ENCODE measurements around the gene ADARB1.

The ADARB1 gene

GRCh38 chr21:45085700-45086099, 11.3 kb downstream of the ADARB1 start:
- H3K27ac ChIP-seq (ENCODE audit: low read depth in 2 of 2, low read length in 2 of 2), result no peak overlapping the region
- H3K4me3 ChIP-seq (ENCODE audit: low read length in 2 of 2), result no peak overlapping the region
- no peaks in the 10 kb centered on the region for H3K27me3 ChIP-seq (ENCODE audit: control insufficient read depth in 2 of 2, insufficient read depth in 2 of 2, low read length in 2 of 2)
- no peak overlapping the region for H3K9ac ChIP-seq (ENCODE audit: low read depth in 1 of 2, low read length in 2 of 2)
- no peaks in the 10 kb centered on the region for H3K4me1 ChIP-seq (ENCODE audit: control insufficient read depth in 2 of 2, insufficient read depth in 2 of 2, low read length in 2 of 2)
- H3K36me3 ChIP-seq (ENCODE audit: control insufficient read depth in 2 of 2, insufficient read depth in 2 of 2, low read length in 2 of 2), result no peaks in the 10 kb centered on the region
- no peaks in the 10 kb centered on the region for H3K9me3 ChIP-seq (ENCODE audit: control insufficient read depth in 2 of 2, low read length in 2 of 2)

- Histone ChIP-seq H3K4me1 (ENCODE audit: control insufficient read depth in 2 of 2, insufficient read depth in 2 of 2, low read length in 2 of 2) (no peaks in the 10 kb centered on the region), H3K27ac (ENCODE audit: low read depth in 2 of 2, low read length in 2 of 2) (no peak overlapping the region)
These were observed 12.1 kb downstream of the ADARB1 start for GRCh38 chr21:45086337-45086958.

GRCh38 chr21:45087022-45087823, 12.8 kb downstream of the ADARB1 start:
- Histone ChIP-seq H3K9ac (ENCODE audit: low read depth in 1 of 2, low read length in 2 of 2) (no peak overlapping the region), H3K27me3 (ENCODE audit: control insufficient read depth in 2 of 2, insufficient read depth in 2 of 2, low read length in 2 of 2) (no peaks in the 10 kb centered on the region), H3K4me3 (ENCODE audit: low read length in 2 of 2) (no peak overlapping the region), H3K36me3 (ENCODE audit: control insufficient read depth in 2 of 2, insufficient read depth in 2 of 2, low read length in 2 of 2) (no peaks in the 10 kb centered on the region), H3K9me3 (ENCODE audit: control insufficient read depth in 2 of 2, low read length in 2 of 2) (no peaks in the 10 kb centered on the region), H3K27ac (ENCODE audit: low read depth in 2 of 2, low read length in 2 of 2) (no peak overlapping the region), H3K4me1 (ENCODE audit: control insufficient read depth in 2 of 2, insufficient read depth in 2 of 2, low read length in 2 of 2) (no peaks in the 10 kb centered on the region)

More at GRCh38 chr21:45086337-45086958, 12.1 kb downstream of the ADARB1 start:
- Histone ChIP-seq H3K36me3 (ENCODE audit: control insufficient read depth in 2 of 2, insufficient read depth in 2 of 2, low read length in 2 of 2) (no peaks in the 10 kb centered on the region), H3K4me3 (ENCODE audit: low read length in 2 of 2) (no peak overlapping the region), H3K9me3 (ENCODE audit: control insufficient read depth in 2 of 2, low read length in 2 of 2) (no peaks in the 10 kb centered on the region), H3K27me3 (ENCODE audit: control insufficient read depth in 2 of 2, insufficient read depth in 2 of 2, low read length in 2 of 2) (no peaks in the 10 kb centered on the region), H3K9ac (ENCODE audit: low read depth in 1 of 2, low read length in 2 of 2) (no peak overlapping the region)

- H3K9me3 ChIP-seq (ENCODE audit: control insufficient read depth in 2 of 2, low read length in 2 of 2), result no peaks in the 10 kb centered on the region
- no peak overlapping the region for H3K4me3 ChIP-seq (ENCODE audit: low read length in 2 of 2)
- peaks cover 0 to 3% of the 10 kb centered on the region in 2 donors for H3K4me1 ChIP-seq (ENCODE audit: control insufficient read depth in 2 of 2, insufficient read depth in 2 of 2, low read length in 2 of 2)
- H3K36me3 ChIP-seq (ENCODE audit: control insufficient read depth in 2 of 2, insufficient read depth in 2 of 2, low read length in 2 of 2), result no peaks in the 10 kb centered on the region
- H3K9ac ChIP-seq (ENCODE audit: low read depth in 1 of 2, low read length in 2 of 2), result no peak overlapping the region
- H3K27ac ChIP-seq (ENCODE audit: low read depth in 2 of 2, low read length in 2 of 2), result no peak overlapping the region
- H3K27me3 ChIP-seq (ENCODE audit: control insufficient read depth in 2 of 2, insufficient read depth in 2 of 2, low read length in 2 of 2), result no peaks in the 10 kb centered on the region
These were observed 13.7 kb downstream of the ADARB1 start for GRCh38 chr21:45088116-45088515.

- H3K4me3 ChIP-seq (ENCODE audit: low read length in 2 of 2), result no peak overlapping the region
- no peaks in the 10 kb centered on the region for H3K9me3 ChIP-seq (ENCODE audit: control insufficient read depth in 2 of 2, low read length in 2 of 2)
- no peak overlapping the region for H3K27ac ChIP-seq (ENCODE audit: low read depth in 2 of 2, low read length in 2 of 2)
- no peaks in the 10 kb centered on the region for H3K36me3 ChIP-seq (ENCODE audit: control insufficient read depth in 2 of 2, insufficient read depth in 2 of 2, low read length in 2 of 2)
- no peaks in the 10 kb centered on the region for H3K27me3 ChIP-seq (ENCODE audit: control insufficient read depth in 2 of 2, insufficient read depth in 2 of 2, low read length in 2 of 2)
- H3K9ac ChIP-seq (ENCODE audit: low read depth in 1 of 2, low read length in 2 of 2), result no peak overlapping the region
- H3K4me1 ChIP-seq (ENCODE audit: control insufficient read depth in 2 of 2, insufficient read depth in 2 of 2, low read length in 2 of 2), result peaks cover 0 to 7% of the 10 kb centered on the region in 2 donors
These were observed 14.3 kb downstream of the ADARB1 start for GRCh38 chr21:45088729-45089128.

GRCh38 chr21:45089964-45090363, 15.6 kb downstream of the ADARB1 start:
- no peaks in the 10 kb centered on the region for H3K27me3 ChIP-seq (ENCODE audit: control insufficient read depth in 2 of 2, insufficient read depth in 2 of 2, low read length in 2 of 2)
- no peak overlapping the region for H3K4me3 ChIP-seq (ENCODE audit: low read length in 2 of 2)
- peaks cover 0 to 7% of the 10 kb centered on the region in 2 donors for H3K4me1 ChIP-seq (ENCODE audit: control insufficient read depth in 2 of 2, insufficient read depth in 2 of 2, low read length in 2 of 2)
- no peaks in the 10 kb centered on the region for H3K9me3 ChIP-seq (ENCODE audit: control insufficient read depth in 2 of 2, low read length in 2 of 2)
- no peak overlapping the region for H3K27ac ChIP-seq (ENCODE audit: low read depth in 2 of 2, low read length in 2 of 2)
- no peak overlapping the region for H3K9ac ChIP-seq (ENCODE audit: low read depth in 1 of 2, low read length in 2 of 2)
- no peaks in the 10 kb centered on the region for H3K36me3 ChIP-seq (ENCODE audit: control insufficient read depth in 2 of 2, insufficient read depth in 2 of 2, low read length in 2 of 2)

- H3K4me1 ChIP-seq (ENCODE audit: control insufficient read depth in 2 of 2, insufficient read depth in 2 of 2, low read length in 2 of 2), result peaks cover 5 to 7% of the 10 kb centered on the region in 2 donors
- no peak overlapping the region for H3K4me3 ChIP-seq (ENCODE audit: low read length in 2 of 2)
- H3K27ac ChIP-seq (ENCODE audit: low read depth in 2 of 2, low read length in 2 of 2), result no peak overlapping the region
- no peaks in the 10 kb centered on the region for H3K36me3 ChIP-seq (ENCODE audit: control insufficient read depth in 2 of 2, insufficient read depth in 2 of 2, low read length in 2 of 2)
- H3K27me3 ChIP-seq (ENCODE audit: control insufficient read depth in 2 of 2, insufficient read depth in 2 of 2, low read length in 2 of 2), result no peaks in the 10 kb centered on the region
- no peak overlapping the region for H3K9ac ChIP-seq (ENCODE audit: low read depth in 1 of 2, low read length in 2 of 2)
- no peaks in the 10 kb centered on the region for H3K9me3 ChIP-seq (ENCODE audit: control insufficient read depth in 2 of 2, low read length in 2 of 2)
These were observed 16.6 kb downstream of the ADARB1 start for GRCh38 chr21:45090966-45091365.

- Histone ChIP-seq H3K4me1 (ENCODE audit: control insufficient read depth in 2 of 2, insufficient read depth in 2 of 2, low read length in 2 of 2) (peaks cover 5 to 7% of the 10 kb centered on the region in 2 donors), H3K27ac (ENCODE audit: low read depth in 2 of 2, low read length in 2 of 2) (no peak overlapping the region), H3K27me3 (ENCODE audit: control insufficient read depth in 2 of 2, insufficient read depth in 2 of 2, low read length in 2 of 2) (no peaks in the 10 kb centered on the region), H3K4me3 (ENCODE audit: low read length in 2 of 2) (no peak overlapping the region), H3K36me3 (ENCODE audit: control insufficient read depth in 2 of 2, insufficient read depth in 2 of 2, low read length in 2 of 2) (no peaks in the 10 kb centered on the region), H3K9ac (ENCODE audit: low read depth in 1 of 2, low read length in 2 of 2) (no peak overlapping the region), H3K9me3 (ENCODE audit: control insufficient read depth in 2 of 2, low read length in 2 of 2) (no peaks in the 10 kb centered on the region)
These were observed 17.4 kb downstream of the ADARB1 start for GRCh38 chr21:45091550-45092322.

- Histone ChIP-seq H3K36me3 (ENCODE audit: control insufficient read depth in 2 of 2, insufficient read depth in 2 of 2, low read length in 2 of 2) (no peaks in the 10 kb centered on the region), H3K9ac (ENCODE audit: low read depth in 1 of 2, low read length in 2 of 2) (no peak overlapping the region), H3K4me1 (ENCODE audit: control insufficient read depth in 2 of 2, insufficient read depth in 2 of 2, low read length in 2 of 2) (peaks cover 5 to 7% of the 10 kb centered on the region in 2 donors), H3K27ac (ENCODE audit: low read depth in 2 of 2, low read length in 2 of 2) (no peak overlapping the region), H3K4me3 (ENCODE audit: low read length in 2 of 2) (no peak overlapping the region), H3K9me3 (ENCODE audit: control insufficient read depth in 2 of 2, low read length in 2 of 2) (no peaks in the 10 kb centered on the region), H3K27me3 (ENCODE audit: control insufficient read depth in 2 of 2, insufficient read depth in 2 of 2, low read length in 2 of 2) (no peaks in the 10 kb centered on the region)
These were observed 18.7 kb downstream of the ADARB1 start for GRCh38 chr21:45093035-45093532.

- Histone ChIP-seq H3K27ac (ENCODE audit: low read depth in 2 of 2, low read length in 2 of 2) (no peak overlapping the region), H3K36me3 (ENCODE audit: control insufficient read depth in 2 of 2, insufficient read depth in 2 of 2, low read length in 2 of 2) (no peaks in the 10 kb centered on the region), H3K4me3 (ENCODE audit: low read length in 2 of 2) (no peak overlapping the region), H3K4me1 (ENCODE audit: control insufficient read depth in 2 of 2, insufficient read depth in 2 of 2, low read length in 2 of 2) (peaks cover 5 to 7% of the 10 kb centered on the region in 2 donors), H3K9me3 (ENCODE audit: control insufficient read depth in 2 of 2, low read length in 2 of 2) (no peaks in the 10 kb centered on the region), H3K27me3 (ENCODE audit: control insufficient read depth in 2 of 2, insufficient read depth in 2 of 2, low read length in 2 of 2) (no peaks in the 10 kb centered on the region), H3K9ac (ENCODE audit: low read depth in 1 of 2, low read length in 2 of 2) (no peak overlapping the region)
These were observed 20.0 kb downstream of the ADARB1 start for GRCh38 chr21:45094412-45094811.
